ENCODE data around the gene RBPJL.
"Not testable (repeated sequence)": the region's sequence is repeated elsewhere in the genome, so short reads cannot be mapped to it uniquely, and the experiment has no call there.

Gene RBPJL

GRCh38 chr20:45342855-45343531 is 36.4 kb downstream of the RBPJL start:
- no peak for DNase-seq (ENCODE audit: low spot score)

- DNase-seq (ENCODE audit: low spot score) = no peak
These were observed 37.0 kb downstream of the RBPJL start for GRCh38 chr20:45343532-45344167.

- peak; percentile 87 for DNase-seq (ENCODE audit: low spot score)
These were observed 37.7 kb downstream of the RBPJL start for GRCh38 chr20:45344168-45344860.

- DNase-seq (ENCODE audit: low spot score) = no peak
These were observed 38.7 kb downstream of the RBPJL start for GRCh38 chr20:45345104-45345936.

- DNase-seq (ENCODE audit: low spot score) = no peak
These were observed 39.7 kb downstream of the RBPJL start for GRCh38 chr20:45346291-45346718.

GRCh38 chr20:45346851-45347250 is 40.2 kb downstream of the RBPJL start:
- DNase-seq (ENCODE audit: low spot score) = no peak

- DNase-seq (ENCODE audit: low spot score) = no peak
These were observed 40.8 kb downstream of the RBPJL start for GRCh38 chr20:45347297-45347935.

- peak; percentile 81 for DNase-seq (ENCODE audit: low spot score)
These were observed 41.5 kb downstream of the RBPJL start, which contains the start of gene SDC4 for GRCh38 chr20:45347936-45348778. SDC4 (minus strand) TSS chr20:45348424; CDS start chr20:45348384, 40 bp downstream.

- DNase-seq (ENCODE audit: low spot score) = no peak
These were observed 43.6 kb downstream of the RBPJL start for GRCh38 chr20:45350217-45350616.

GRCh38 chr20:45350795-45351194 is 44.2 kb downstream of the RBPJL start:
- DNase-seq (ENCODE audit: low spot score) = not testable (repeated sequence)

GRCh38 chr20:45352729-45353128 is 46.1 kb downstream of the RBPJL start:
- no peak for DNase-seq (ENCODE audit: low spot score)

- no peak for DNase-seq (ENCODE audit: low spot score)
These were observed 47.1 kb downstream of the RBPJL start for GRCh38 chr20:45353746-45354145.

GRCh38 chr20:45354423-45355208 is 48.0 kb downstream of the RBPJL start:
- no peak for DNase-seq (ENCODE audit: low spot score)

GRCh38 chr20:45355209-45356084 is 48.8 kb downstream of the RBPJL start:
- DNase-seq (ENCODE audit: low spot score) = peak; percentile 60

GRCh38 chr20:45358282-45359068 is 51.8 kb downstream of the RBPJL start:
- no peak for DNase-seq (ENCODE audit: low spot score)

GRCh38 chr20:45359069-45359405 is 52.4 kb downstream of the RBPJL start:
- no peak for DNase-seq (ENCODE audit: low spot score)

GRCh38 chr20:45359406-45360148 is 52.9 kb downstream of the RBPJL start:
- no peak for DNase-seq (ENCODE audit: low spot score)

All from COLO829 (cell line).